22Rv1 (cell line): ENCODE data around the gene DHRSX.
"Not testable (repeated sequence)": the region's sequence is repeated elsewhere in the genome, so short reads cannot be mapped to it uniquely, and the experiment has no call there.

Source experiments
- H3K27ac ChIP-seq: fragments of 450-650 bp; 2 replicates; pipeline ENCODE4 v1.5.1; 2017
- ZFX ChIP-seq: fragments of 450-650 bp; IDR thresholded peaks from 2 replicates; pipeline ENCODE4 v1.6.1; 2017; ENCODE audit warnings: antibody characterized with exemption, borderline replicate concordance
- TF ChIP-seq, protein P1 (sequence below): fragments of 450-650 bp; IDR thresholded peaks from 2 replicates; pipeline ENCODE4 v1.5.1; 2017; ENCODE audit warnings: mild to moderate bottlenecking

The DHRSX gene

DNA sequence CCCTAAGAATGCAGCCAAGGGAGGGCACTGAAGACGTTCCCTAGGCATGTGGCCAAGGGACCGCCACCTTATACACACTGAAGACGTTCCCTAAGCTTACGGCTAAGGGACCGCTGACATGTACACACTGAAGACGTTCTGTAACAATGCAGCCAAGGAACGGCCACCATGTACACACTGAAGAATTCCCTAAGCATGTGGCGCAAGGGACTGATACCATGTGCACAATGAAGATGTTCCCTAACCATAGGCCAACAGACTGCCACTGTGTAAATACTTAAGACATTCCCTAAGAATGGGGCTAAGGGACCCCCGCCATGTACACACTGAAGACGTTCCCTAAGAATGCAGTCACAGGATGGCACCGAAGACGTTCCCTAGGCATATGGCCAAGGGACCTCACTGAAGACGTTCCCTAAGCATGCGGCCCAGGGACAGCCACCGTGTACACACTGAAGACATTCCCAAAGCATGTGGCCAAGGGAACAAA lies 36.1 kb downstream of the DHRSX start:
- TF ChIP-seq, protein P1, sequence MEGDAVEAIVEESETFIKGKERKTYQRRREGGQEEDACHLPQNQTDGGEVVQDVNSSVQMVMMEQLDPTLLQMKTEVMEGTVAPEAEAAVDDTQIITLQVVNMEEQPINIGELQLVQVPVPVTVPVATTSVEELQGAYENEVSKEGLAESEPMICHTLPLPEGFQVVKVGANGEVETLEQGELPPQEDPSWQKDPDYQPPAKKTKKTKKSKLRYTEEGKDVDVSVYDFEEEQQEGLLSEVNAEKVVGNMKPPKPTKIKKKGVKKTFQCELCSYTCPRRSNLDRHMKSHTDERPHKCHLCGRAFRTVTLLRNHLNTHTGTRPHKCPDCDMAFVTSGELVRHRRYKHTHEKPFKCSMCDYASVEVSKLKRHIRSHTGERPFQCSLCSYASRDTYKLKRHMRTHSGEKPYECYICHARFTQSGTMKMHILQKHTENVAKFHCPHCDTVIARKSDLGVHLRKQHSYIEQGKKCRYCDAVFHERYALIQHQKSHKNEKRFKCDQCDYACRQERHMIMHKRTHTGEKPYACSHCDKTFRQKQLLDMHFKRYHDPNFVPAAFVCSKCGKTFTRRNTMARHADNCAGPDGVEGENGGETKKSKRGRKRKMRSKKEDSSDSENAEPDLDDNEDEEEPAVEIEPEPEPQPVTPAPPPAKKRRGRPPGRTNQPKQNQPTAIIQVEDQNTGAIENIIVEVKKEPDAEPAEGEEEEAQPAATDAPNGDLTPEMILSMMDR: no peak
- no peak for TF ChIP-seq ZFX

DNA sequence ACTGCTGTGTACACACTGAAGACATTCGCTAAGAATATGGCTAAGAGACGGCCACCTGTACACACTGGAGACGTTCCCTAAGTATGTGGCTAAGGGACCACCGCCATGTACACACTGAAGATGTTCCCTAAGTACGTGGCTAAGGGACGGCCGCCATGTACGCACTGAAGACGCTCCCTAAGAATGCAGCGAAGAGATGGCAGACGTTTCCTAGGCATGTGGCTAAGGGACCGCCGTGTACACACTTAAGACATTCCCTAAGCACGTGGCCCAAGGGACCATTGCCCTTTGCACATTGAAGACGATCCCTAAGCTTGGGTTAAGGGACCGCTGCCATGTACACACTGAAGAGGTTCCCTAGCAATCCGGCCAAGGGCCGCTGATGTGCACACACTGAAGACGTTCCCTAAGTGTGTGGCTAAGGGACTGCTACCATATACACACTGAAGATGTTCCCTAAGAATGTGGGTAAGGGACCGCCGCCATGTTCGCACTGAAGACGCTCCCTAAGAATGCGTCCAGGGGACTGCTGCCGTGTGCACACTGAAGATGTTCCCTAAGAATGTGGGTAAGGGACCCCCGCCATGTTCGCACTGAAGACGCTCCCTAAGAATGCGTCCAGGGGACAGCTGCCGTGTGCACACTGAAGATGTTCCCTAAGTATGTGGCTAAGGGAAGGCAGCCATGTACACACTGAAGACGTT lies 36.7 kb downstream of the DHRSX start:
- H3K27ac ChIP-seq: no peak overlapping the region
- TF ChIP-seq, protein P1: no peak
- no peak for TF ChIP-seq ZFX

More for the DNA sequence above, 36.1 kb downstream of the DHRSX start:
- no peak overlapping the region for H3K27ac ChIP-seq

DNA sequence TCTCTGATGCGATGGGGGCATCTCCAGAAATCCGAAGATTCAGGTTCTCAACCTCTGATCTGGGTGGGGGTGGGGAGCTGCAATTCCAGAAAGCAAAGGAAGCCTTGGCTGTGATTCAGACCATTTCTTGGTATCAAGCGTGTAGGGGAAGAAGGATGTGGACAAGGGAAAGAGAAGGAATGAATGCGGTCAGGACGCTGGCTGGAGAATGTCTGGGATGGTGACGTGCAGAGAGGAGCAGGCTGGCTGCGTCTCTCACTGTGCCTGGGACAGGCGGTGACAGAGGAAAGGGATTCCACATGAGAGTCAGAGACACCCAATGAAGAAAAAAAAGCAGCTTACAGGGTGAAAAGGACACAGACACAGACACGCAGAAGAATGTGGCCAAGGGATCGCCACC lies 37.3 kb downstream of the DHRSX start:
- H3K27ac ChIP-seq: not testable (repeated sequence)

DNA sequence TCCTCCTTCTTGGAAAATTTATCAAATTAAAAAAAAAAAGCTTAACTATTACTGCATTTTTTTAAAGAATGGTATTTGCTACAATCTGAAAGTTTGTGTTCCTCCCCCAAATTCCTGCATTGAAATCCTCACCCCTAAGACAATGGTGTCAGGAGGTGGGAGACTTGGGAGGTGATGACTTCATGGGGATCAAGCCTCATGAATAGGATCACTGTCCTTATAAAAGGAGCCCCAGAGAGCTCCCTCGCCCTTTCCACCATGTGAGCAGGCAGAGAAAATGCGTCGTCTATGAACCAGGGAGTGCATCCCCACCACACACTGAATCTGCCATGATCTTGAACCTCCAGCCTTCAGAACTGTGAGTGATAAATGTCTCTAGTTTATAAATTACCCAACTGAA lies 38.0 kb downstream of the DHRSX start:
- H3K27ac ChIP-seq: no peak overlapping the region
- TF ChIP-seq, protein P1: no peak
- TF ChIP-seq ZFX: no peak

DNA sequence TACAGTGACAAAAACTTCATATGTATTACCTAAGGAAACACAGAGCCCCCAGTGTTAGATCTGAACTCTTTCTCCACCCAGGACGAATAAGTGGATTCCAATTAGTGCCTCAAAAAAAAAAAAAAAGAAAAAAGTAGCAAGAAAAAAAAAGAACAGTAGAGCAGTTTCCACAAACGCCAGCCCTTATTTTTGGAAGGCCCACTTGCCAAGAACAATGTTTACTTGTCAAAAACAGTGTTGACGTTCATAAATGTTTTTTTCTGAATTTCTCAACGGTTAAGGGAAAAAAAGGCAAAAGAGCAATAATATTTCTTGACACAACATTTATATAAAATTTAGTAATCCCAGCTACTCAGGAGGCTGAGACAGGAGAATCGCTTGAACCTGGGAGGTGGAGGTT lies 38.7 kb downstream of the DHRSX start:
- H3K27ac ChIP-seq: no peak overlapping the region
- TF ChIP-seq, protein P1: no peak
- TF ChIP-seq ZFX: no peak

DNA sequence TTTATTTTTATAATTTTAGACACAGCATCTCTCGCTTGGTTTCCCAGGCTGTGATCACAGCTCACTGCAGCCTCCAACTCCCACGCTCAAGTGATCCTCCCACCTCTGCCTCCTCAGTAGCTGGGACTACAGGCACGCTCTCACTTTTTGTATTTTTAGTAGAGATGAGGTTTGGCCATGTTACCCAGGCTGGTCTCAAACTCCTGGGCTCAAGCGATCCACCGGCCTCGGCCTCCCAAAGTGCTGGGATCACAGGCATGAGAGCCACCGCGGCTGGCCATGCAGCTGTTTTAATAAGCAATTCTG lies 39.1 kb downstream of the DHRSX start:
- TF ChIP-seq, protein P1: no peak
- TF ChIP-seq ZFX: no peak
- no peak overlapping the region for H3K27ac ChIP-seq

DNA sequence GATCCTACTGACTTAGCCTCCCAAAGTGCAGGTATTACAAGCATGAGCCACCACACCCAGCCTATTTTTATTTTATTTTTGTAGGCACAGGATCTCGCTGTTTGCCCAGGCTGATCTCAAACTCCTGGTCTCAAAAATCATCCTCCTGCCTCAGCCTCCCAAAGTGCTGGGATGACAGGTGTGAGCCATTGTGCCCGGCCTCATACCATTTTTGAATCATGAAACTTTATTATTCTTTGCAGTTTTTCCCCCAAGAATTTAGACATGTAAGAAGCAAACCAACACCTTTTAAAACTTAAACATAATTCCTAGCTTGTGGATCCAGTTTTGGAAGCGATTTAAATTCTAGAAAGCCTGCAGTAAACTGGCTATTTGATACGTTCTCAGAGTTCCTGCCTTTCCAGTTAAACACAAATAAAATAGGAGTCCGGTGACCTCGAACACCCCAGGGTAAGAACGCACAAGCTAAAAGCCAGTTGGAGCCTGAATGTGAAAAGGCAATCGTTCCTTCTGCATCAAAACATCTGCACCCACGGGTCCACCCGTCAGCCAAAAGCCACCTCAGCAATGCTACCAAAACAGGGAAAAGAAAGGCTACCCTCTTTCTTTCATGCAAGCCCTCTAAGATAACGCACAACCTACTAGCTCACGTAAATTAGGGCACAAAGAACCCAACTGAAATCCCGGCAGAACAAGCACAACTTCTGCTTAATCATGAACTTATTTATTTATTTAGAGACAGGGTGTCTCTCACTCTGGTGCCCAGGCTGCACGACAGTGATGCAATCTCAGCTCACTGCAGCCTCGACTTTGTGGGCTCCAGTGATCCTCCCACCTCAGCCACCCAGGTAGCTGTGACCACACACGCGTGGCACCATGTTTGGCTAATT lies 39.7 kb downstream of the DHRSX start:
- not testable (repeated sequence) for H3K27ac ChIP-seq

DNA sequence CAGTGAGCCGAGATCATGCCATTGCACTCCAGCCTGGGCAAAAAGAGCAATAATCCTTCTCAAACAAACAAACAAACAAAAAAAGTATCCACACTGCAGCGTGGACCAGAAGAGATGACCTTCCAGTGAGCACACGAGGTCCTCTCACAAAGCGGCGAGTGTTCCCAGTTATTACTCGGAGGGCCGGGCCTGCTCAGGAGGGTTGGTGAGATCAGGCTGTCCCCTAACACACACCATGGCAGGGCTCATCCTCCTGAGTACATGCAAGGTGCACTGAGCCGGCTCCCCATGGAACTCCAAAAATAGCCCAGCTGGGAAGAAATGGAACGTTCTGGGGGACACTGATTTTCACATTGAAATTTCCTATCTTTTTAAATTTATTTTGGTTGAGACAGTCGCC lies 40.7 kb downstream of the DHRSX start:
- not testable (repeated sequence) for H3K27ac ChIP-seq

DNA sequence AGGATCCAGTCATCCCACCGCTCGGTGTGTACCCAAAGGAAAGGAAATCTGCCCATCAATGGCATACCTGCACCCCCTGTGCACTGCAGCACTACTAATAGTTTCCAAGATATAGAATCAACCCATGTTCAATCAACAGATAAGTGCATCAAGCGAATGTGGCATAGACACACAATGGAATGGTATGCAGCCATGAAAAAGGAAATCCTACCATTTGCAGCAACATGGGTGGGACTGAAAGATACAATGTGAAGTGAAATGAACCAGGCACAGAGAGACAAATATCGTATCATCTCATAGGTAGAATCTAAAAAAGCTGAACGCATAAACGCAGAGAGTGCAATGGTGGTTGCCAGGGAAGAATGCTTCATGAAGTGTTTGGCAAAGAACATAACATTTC lies 42.5 kb downstream of the DHRSX start:
- TF ChIP-seq, protein P1: no peak
- TF ChIP-seq ZFX: no peak
- no peak overlapping the region for H3K27ac ChIP-seq
